Smooth muscle cell (in vitro differentiated cells): Measurements from ENCODE around the gene MCM3. TPM values are rescaled to one million over a fixed set of nuclear protein-coding genes. Genes with fewer than 3 reads are reported as not detected.

Source experiments
- DNase-seq: peaks from one replicate; lab custom pipeline; 2025; ENCODE audit not compliant: unreplicated experiment; lab: John Stamatoyannopoulos, UW
- H2AFZ ChIP-seq: fragments of 200-600 bp; sonication (generic); 2 replicates; pipeline ENCODE4 v1.6.0; 2016; ENCODE audit warnings: antibody characterized with exemption, low read depth, mild to moderate bottlenecking
- H3F3A ChIP-seq: fragments of 200-600 bp; sonication (generic); 2 replicates; pipeline ENCODE4 v1.6.0; 2017; ENCODE audit warnings: antibody characterized with exemption, low read depth
- H3K27ac ChIP-seq: fragments of 200-600 bp; sonication (generic); 2 replicates; pipeline ENCODE4 v1.5.1; 2016; ENCODE audit warnings: low read depth, mild to moderate bottlenecking
- H3K27me3 ChIP-seq: fragments of 200-600 bp; sonication (generic); 2 replicates; pipeline ENCODE4 v1.6.1; 2016; ENCODE audit warnings: low read depth, mild to moderate bottlenecking
- H3K36me3 ChIP-seq: fragments of 200-600 bp; sonication (generic); 2 replicates; pipeline ENCODE4 v1.5.1; 2016; ENCODE audit warnings: low read depth
- H3K4me1 ChIP-seq: fragments of 200-600 bp; sonication (generic); 2 replicates; pipeline ENCODE4 v1.5.1; 2016; ENCODE audit warnings: low read depth
- H3K4me2 ChIP-seq: fragments of 200-600 bp; sonication (generic); 2 replicates; pipeline ENCODE4 v1.6.0; 2016; ENCODE audit warnings: mild to moderate bottlenecking
- H3K4me3 ChIP-seq: fragments of 200-600 bp; sonication (generic); 2 replicates; pipeline ENCODE4 v1.5.1; 2016; ENCODE audit warnings: mild to moderate bottlenecking
- H3K79me2 ChIP-seq: fragments of 200-600 bp; sonication (generic); 2 replicates; pipeline ENCODE4 v1.6.0; 2016; ENCODE audit warnings: low read depth, mild to moderate bottlenecking
- H3K9ac ChIP-seq: fragments of 200-600 bp; sonication (generic); 2 replicates; pipeline ENCODE4 v1.6.0; 2016; ENCODE audit warnings: low read depth
- H3K9me3 ChIP-seq: fragments of 200-600 bp; sonication (generic); replicated peaks from 2 replicates; pipeline ENCODE4 v1.5.1; 2016; ENCODE audit warnings: low read depth
- H4K20me1 ChIP-seq: fragments of 200-600 bp; sonication (generic); 2 replicates; pipeline ENCODE4 v1.6.0; 2016; ENCODE audit warnings: low read depth
- WGBS: methylation state at CpG from one replicate; pipeline ENCODE4 v1.1.7; 2016; ENCODE audit warnings: low lambda C conversion rate; 5-methylcytosine and 5-hydroxymethylcytosine counted together
- polyA plus RNA-seq: library from polyadenylated mRNA; unstranded; fragments of >200 nt; fragmentation: Nextera tagmentation; extraction: Ambion mirVana; gene quantifications from 2 replicates; pipeline ENCODE4 v1.2.1, GENCODE V29; 2016
- total RNA-seq: library from RNA; depleted of rRNA; stranded (reverse); fragments of >200 nt; gene quantifications from 2 replicates; pipeline ENCODE4 v1.2.3, GENCODE V29; 2014
- TF ChIP-seq, protein P1 (sequence below): fragments of 200-600 bp; sonication (generic); IDR thresholded peaks from 2 replicates; pipeline ENCODE4 v1.5.1; 2017; ENCODE audit warnings: borderline replicate concordance, mild to moderate bottlenecking, antibody characterized with exemption; ENCODE audit not compliant: insufficient read depth, poor library complexity, severe bottlenecking

MCM3 gene
- total and polyA plus RNA-seq, 2 experiments from 2014 or later, result 32.2 to 33.9 TPM

DNA sequence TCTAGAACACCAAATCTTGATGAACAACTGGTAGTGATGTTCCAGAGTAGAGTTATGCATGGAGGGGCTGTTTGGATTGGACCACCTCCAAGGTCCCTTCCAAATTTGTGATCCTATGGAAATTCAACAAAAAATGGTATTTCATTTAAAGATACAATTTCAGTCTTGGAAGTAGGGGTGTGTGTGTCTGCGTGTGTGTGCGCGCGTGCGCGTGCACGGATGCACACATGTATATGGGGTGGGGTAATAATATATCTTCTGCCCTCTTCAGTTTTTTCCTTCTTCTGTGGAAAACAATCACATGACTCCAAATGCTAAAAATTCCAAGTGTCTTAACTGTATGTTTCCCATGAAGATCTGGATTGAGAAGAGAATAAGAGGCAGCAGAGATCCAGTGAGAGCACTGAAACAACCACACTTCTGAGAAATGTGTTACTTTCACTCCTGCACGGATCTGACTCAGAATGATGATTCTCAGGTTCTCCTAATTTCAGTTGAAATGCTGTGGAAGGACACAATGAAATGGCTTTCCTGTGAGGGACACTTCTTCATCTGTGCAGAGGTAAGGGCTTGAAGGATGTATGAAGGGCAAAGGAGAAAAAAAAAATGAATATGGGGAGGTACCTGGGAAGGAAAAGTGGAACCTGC lies 29.7 kb downstream of the MCM3 start:
- Histone ChIP-seq H3K9ac (no peak overlapping the region), H3K4me1 (no peaks in the 10 kb centered on the region), H3K27me3 (peaks cover 5% of the 10 kb centered on the region), H2AFZ (no peak overlapping the region), H3K4me2 (no peak overlapping the region), H3K36me3 (no peaks in the 10 kb centered on the region), H3K4me3 (no peak overlapping the region), H3F3A (no peaks in the 10 kb centered on the region), H4K20me1 (no peaks in the 10 kb centered on the region), H3K79me2 (no peaks in the 10 kb centered on the region), H3K27ac (no peak overlapping the region), H3K9me3 (no peaks in the 10 kb centered on the region)
- no peak for DNase-seq
- 92% methylated on average over 8 of the region's 8 CpGs for WGBS
- TF ChIP-seq, protein P1, sequence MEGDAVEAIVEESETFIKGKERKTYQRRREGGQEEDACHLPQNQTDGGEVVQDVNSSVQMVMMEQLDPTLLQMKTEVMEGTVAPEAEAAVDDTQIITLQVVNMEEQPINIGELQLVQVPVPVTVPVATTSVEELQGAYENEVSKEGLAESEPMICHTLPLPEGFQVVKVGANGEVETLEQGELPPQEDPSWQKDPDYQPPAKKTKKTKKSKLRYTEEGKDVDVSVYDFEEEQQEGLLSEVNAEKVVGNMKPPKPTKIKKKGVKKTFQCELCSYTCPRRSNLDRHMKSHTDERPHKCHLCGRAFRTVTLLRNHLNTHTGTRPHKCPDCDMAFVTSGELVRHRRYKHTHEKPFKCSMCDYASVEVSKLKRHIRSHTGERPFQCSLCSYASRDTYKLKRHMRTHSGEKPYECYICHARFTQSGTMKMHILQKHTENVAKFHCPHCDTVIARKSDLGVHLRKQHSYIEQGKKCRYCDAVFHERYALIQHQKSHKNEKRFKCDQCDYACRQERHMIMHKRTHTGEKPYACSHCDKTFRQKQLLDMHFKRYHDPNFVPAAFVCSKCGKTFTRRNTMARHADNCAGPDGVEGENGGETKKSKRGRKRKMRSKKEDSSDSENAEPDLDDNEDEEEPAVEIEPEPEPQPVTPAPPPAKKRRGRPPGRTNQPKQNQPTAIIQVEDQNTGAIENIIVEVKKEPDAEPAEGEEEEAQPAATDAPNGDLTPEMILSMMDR, result no peak

DNA sequence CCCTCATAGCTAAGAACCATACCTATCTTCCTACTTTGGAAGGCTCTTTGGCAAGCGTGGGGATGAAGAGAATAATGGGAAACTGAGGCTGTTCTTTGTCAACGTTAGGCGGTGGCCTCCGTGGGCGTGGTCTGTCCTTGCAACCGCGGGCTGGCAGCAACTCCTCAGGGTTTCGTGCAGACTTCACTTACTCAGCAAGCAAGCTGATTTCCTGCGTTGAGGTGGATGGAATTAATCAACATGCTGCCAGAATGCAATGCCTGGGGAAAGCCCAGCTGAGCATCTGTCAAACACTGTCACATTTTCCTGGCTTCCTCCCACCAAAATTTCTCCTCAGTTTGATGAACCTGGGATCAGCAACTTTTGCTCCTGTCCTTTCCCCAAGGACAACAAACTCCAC lies 31.0 kb downstream of the MCM3 start:
- no peak overlapping the region for H3K9ac ChIP-seq
- no peaks in the 10 kb centered on the region for H3K36me3 ChIP-seq
- H2AFZ ChIP-seq, result no peak overlapping the region
- H3K9me3 ChIP-seq, result no peaks in the 10 kb centered on the region
- no peaks in the 10 kb centered on the region for H4K20me1 ChIP-seq
- no peaks in the 10 kb centered on the region for H3K4me1 ChIP-seq
- no peak overlapping the region for H3K4me2 ChIP-seq
- no peak overlapping the region for H3K4me3 ChIP-seq
- 72% methylated on average over 9 of the region's 9 CpGs for WGBS
- TF ChIP-seq, protein P1, result no peak
- no peak for DNase-seq
- H3K27ac ChIP-seq, result no peak overlapping the region
- H3K79me2 ChIP-seq, result no peaks in the 10 kb centered on the region
- peaks cover 10% of the 10 kb centered on the region for H3K27me3 ChIP-seq
- no peaks in the 10 kb centered on the region for H3F3A ChIP-seq

DNA sequence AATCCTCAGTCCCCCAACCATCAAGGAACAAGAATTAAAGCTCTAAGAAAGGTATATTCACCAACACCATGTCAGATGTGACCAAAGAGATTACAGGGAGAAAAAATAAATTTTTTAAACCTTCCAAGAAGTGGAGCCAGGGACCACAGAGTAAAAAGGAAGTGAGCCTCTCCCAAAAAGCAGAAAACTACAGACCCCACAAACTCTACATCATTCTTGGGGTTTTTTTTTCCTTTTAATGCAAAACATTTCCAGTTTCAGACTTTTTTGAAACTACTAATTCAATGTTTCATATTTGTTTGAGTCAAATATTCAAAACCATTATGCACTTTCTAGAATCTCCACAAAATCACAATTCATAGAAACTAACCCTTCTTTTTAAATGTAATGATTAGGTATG lies 33.4 kb downstream of the MCM3 start:
- TF ChIP-seq, protein P1, result no peak
- Histone ChIP-seq H3F3A (no peaks in the 10 kb centered on the region), H3K4me3 (no peak overlapping the region), H4K20me1 (no peaks in the 10 kb centered on the region), H3K9ac (no peak overlapping the region), H3K27ac (no peak overlapping the region), H3K4me2 (no peak overlapping the region), H3K27me3 (peaks cover 10% of the 10 kb centered on the region), H3K36me3 (no peaks in the 10 kb centered on the region), H3K9me3 (no peaks in the 10 kb centered on the region), H2AFZ (no peak overlapping the region), H3K79me2 (no peaks in the 10 kb centered on the region), H3K4me1 (no peaks in the 10 kb centered on the region)
- no peak for DNase-seq

DNA sequence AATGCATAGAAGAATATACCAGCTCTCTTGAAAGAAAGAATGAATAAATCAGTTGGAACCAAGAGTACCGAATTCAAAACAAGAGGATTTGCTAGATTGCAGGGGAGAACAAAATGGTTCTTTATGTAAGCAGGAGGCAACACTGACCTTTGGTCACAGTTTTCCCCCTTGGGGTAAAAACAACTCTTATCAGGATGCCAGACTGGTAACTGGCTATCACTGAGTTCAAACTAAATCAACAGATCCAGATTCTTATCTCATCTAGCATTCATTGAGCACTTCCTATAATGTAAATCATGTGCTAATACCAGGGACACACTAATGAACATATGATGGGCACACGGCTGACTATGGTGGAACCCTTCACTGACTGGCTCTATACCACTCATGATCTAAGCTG lies 35.5 kb downstream of the MCM3 start:
- Histone ChIP-seq H3K9ac (no peak overlapping the region), H3K27ac (no peak overlapping the region), H2AFZ (no peak overlapping the region), H3K4me1 (no peaks in the 10 kb centered on the region), H3K9me3 (no peaks in the 10 kb centered on the region), H3K36me3 (no peaks in the 10 kb centered on the region), H4K20me1 (no peaks in the 10 kb centered on the region), H3K4me2 (no peak overlapping the region), H3K27me3 (peaks cover 5% of the 10 kb centered on the region), H3K4me3 (no peak overlapping the region), H3K79me2 (no peaks in the 10 kb centered on the region), H3F3A (no peaks in the 10 kb centered on the region)
- DNase-seq, result no peak
- 87% methylated on average over 2 of the region's 2 CpGs for WGBS
- TF ChIP-seq, protein P1, result no peak
